H9 (cell line): ENCODE results near the gene DIP2C. TPM values are rescaled to one million over a fixed set of nuclear protein-coding genes. Genes with fewer than 3 reads are reported as not detected.

Experiments
- DNase-seq: peaks from one replicate; pipeline ENCODE4 v3.0.0-alpha.2; 2017
- H2AFZ ChIP-seq: one replicate; pipeline ENCODE4 v1.6.1; 2013; ENCODE audit warnings: mild to moderate bottlenecking, low read length, control low read depth, moderate library complexity
- H2AK5ac ChIP-seq: 2 replicates; pipeline ENCODE4 v1.6.1; 2013; ENCODE audit warnings: low read length, control low read depth, mixed read lengths; ENCODE audit not compliant: insufficient read length
- H2BK120ac ChIP-seq: one replicate; pipeline ENCODE4 v1.6.1; 2013; ENCODE audit warnings: low read depth, mild to moderate bottlenecking, low read length, control low read depth, inconsistent platforms; ENCODE audit not compliant: poor library complexity, severe bottlenecking
- H2BK12ac ChIP-seq: 2 replicates; pipeline ENCODE4 v1.6.1; 2013; ENCODE audit warnings: low read length, control low read depth, mixed read lengths, low read depth; ENCODE audit not compliant: insufficient read length
- H2BK15ac ChIP-seq: 2 replicates; pipeline ENCODE4 v1.6.1; 2013; ENCODE audit warnings: low read depth, low read length, control low read depth
- H2BK20ac ChIP-seq: one replicate; pipeline ENCODE4 v1.6.1; 2013; ENCODE audit warnings: low read depth, mild to moderate bottlenecking, low read length, control low read depth, inconsistent platforms; ENCODE audit not compliant: poor library complexity, severe bottlenecking
- H2BK5ac ChIP-seq: 2 replicates; pipeline ENCODE4 v1.6.1; 2013; ENCODE audit warnings: low read length, control low read depth, mixed read lengths; ENCODE audit not compliant: insufficient read length
- H3K14ac ChIP-seq: 2 replicates; pipeline ENCODE4 v1.6.1; 2013; ENCODE audit warnings: low read length, control low read depth; ENCODE audit not compliant: insufficient read depth
- H3K18ac ChIP-seq: 2 replicates; pipeline ENCODE4 v1.6.1; 2013; ENCODE audit warnings: low read depth, mild to moderate bottlenecking, mixed read lengths, low read length, control low read depth; ENCODE audit not compliant: insufficient read length
- H3K23ac ChIP-seq: 2 replicates; pipeline ENCODE4 v1.6.1; 2013; ENCODE audit warnings: low read length, control low read depth, mixed read lengths, low read depth; ENCODE audit not compliant: insufficient read length
- H3K23me2 ChIP-seq: 2 replicates; pipeline ENCODE4 v1.6.1; 2013; ENCODE audit warnings: low read depth, mild to moderate bottlenecking, mixed read lengths, low read length, control low read depth; ENCODE audit not compliant: insufficient read length, poor library complexity, severe bottlenecking
- H3K27ac ChIP-seq: 2 replicates; pipeline ENCODE4 v1.5.1; 2013; ENCODE audit warnings: low read length, control low read depth, mixed read lengths, low read depth; ENCODE audit not compliant: insufficient read length
- H3K27me3 ChIP-seq: 2 replicates; pipeline ENCODE4 v1.6.1; 2013; ENCODE audit warnings: low read length, control low read depth, inconsistent platforms; ENCODE audit not compliant: insufficient read depth
- H3K4ac ChIP-seq: 2 replicates; pipeline ENCODE4 v1.6.1; 2013; ENCODE audit warnings: low read depth, mild to moderate bottlenecking, control low read depth, inconsistent platforms, low read length, moderate library complexity
- H3K4me1 ChIP-seq: 2 replicates; pipeline ENCODE4 v1.6.1; 2013; ENCODE audit warnings: low read length, control low read depth, inconsistent platforms; ENCODE audit not compliant: insufficient read depth
- H3K4me2 ChIP-seq: 2 replicates; pipeline ENCODE4 v1.6.1; 2013; ENCODE audit warnings: low read length, control low read depth, mixed read lengths; ENCODE audit not compliant: insufficient read length, insufficient read depth
- H3K56ac ChIP-seq: 2 replicates; pipeline ENCODE4 v1.6.1; 2013; ENCODE audit warnings: low read depth, mild to moderate bottlenecking, mixed read lengths, low read length, control low read depth; ENCODE audit not compliant: insufficient read length
- H3K79me1 ChIP-seq: 2 replicates; pipeline ENCODE4 v1.6.1; 2013; ENCODE audit warnings: low read depth, mild to moderate bottlenecking, moderate library complexity, low read length, control low read depth, inconsistent platforms; ENCODE audit not compliant: insufficient read depth, poor library complexity, severe bottlenecking
- H3K79me2 ChIP-seq: 2 replicates; pipeline ENCODE4 v1.6.1; 2013; ENCODE audit warnings: low read length, control low read depth, inconsistent platforms; ENCODE audit not compliant: insufficient read depth
- H3K9ac ChIP-seq: 2 replicates; pipeline ENCODE4 v1.6.1; 2013; ENCODE audit warnings: low read length, control low read depth, mixed read lengths; ENCODE audit not compliant: insufficient read length; ENCODE audit errors: extremely low read depth
- H3K9me3 ChIP-seq: one replicate; pipeline ENCODE4 v1.6.1; 2013; ENCODE audit warnings: low read depth, low read length, inconsistent platforms; ENCODE audit not compliant: control insufficient read depth
- H3T11ph ChIP-seq: one replicate; pipeline ENCODE4 v1.6.1; 2013; ENCODE audit warnings: mild to moderate bottlenecking, low read length, control low read depth, inconsistent platforms
- H4K20me1 ChIP-seq: one replicate; pipeline ENCODE4 v1.6.1; 2013; ENCODE audit not compliant: control insufficient read depth, insufficient read length, insufficient read depth
- H4K5ac ChIP-seq: 2 replicates; pipeline ENCODE4 v1.6.1; 2013; ENCODE audit warnings: low read depth, mild to moderate bottlenecking, mixed read lengths, low read length, control low read depth; ENCODE audit not compliant: insufficient read length
- H4K8ac ChIP-seq: replicated peaks from 2 replicates; pipeline ENCODE4 v1.6.1; 2013; ENCODE audit warnings: low read length, control low read depth, mixed read lengths, low read depth; ENCODE audit not compliant: insufficient read length
- H4K91ac ChIP-seq: 2 replicates; pipeline ENCODE4 v1.6.1; 2013; ENCODE audit warnings: low read depth, mild to moderate bottlenecking, moderate library complexity, mixed read lengths, low read length, control low read depth; ENCODE audit not compliant: insufficient read length
- H3K27ac Mint-ChIP-seq, 3 experiments: 2 replicates in 2 of 3; 3 replicates in 1 of 3; pipeline ENCODE4 v1.8.0; 2020 to 2021; ENCODE audit warnings: mixed read lengths in 3 of 3, mild to moderate bottlenecking in 1 of 3, moderate library complexity in 1 of 3
- H3K27me3 Mint-ChIP-seq: 2 replicates; pipeline ENCODE4 v1.8.0; 2021; ENCODE audit warnings: low read depth, mild to moderate bottlenecking, moderate library complexity, mixed read lengths
- H3K36me3 Mint-ChIP-seq, 3 experiments: 2 replicates in 2 of 3; 3 replicates in 1 of 3; pipeline ENCODE4 v1.8.0; 2020 to 2021; ENCODE audit warnings: low read depth in 3 of 3, mixed read lengths in 3 of 3; ENCODE audit not compliant: insufficient read depth in 1 of 3
- H3K4me1 Mint-ChIP-seq, 2 experiments: 2 replicates each; pipeline ENCODE4 v1.8.0; 2020; ENCODE audit warnings: mixed read lengths in 2 of 2
- H3K4me3 Mint-ChIP-seq, 2 experiments: 2 replicates in 1 of 2; 3 replicates in 1 of 2; pipeline ENCODE4 v1.8.0; 2020 to 2021; ENCODE audit warnings: mild to moderate bottlenecking in 2 of 2, mixed read lengths in 2 of 2, moderate library complexity in 1 of 2
- H3K9me3 Mint-ChIP-seq, 2 experiments: 2 replicates in 1 of 2; 3 replicates in 1 of 2; pipeline ENCODE4 v1.8.0; 2020; ENCODE audit warnings: mild to moderate bottlenecking in 2 of 2, mixed read lengths in 2 of 2, moderate library complexity in 1 of 2
- CTCF ChIP-seq: fragments of 200-600 bp; sonication (generic); conservative IDR thresholded peaks from 3 replicates; pipeline ENCODE4 v1.8.0; 2021; ENCODE audit warnings: antibody characterized with exemption, mild to moderate bottlenecking
- WGBS: extraction: QIAGEN DNeasy Blood & Tissue Kit; methylation state at CpG from one replicate; pipeline ENCODE4 v1.1.7; 2013; ENCODE audit warnings: missing lambda C conversion rate, low lambda C conversion rate, mixed read lengths; ENCODE audit not compliant: insufficient read length; ENCODE audit errors: extremely low coverage; 5-methylcytosine and 5-hydroxymethylcytosine counted together
- total RNA-seq: library from RNA; stranded (reverse); gene quantifications from 2 replicates; pipeline ENCODE4 v1.2.1, GENCODE V29; 2021

DIP2C gene
- total RNA-seq, 1 experiment from 2014 or later = 7.9 TPM

- no peaks in the 10 kb centered on the region for H3K27me3 Mint-ChIP-seq
- H2BK5ac ChIP-seq = no peak overlapping the region
- WGBS = no CpG with 5 or more reads among the region's 16 CpGs
- no peaks in the 10 kb centered on the region for H3K23me2 ChIP-seq
- TF ChIP-seq CTCF = no peak
- H3K18ac ChIP-seq = no peak overlapping the region
- no peak overlapping the region for H2BK12ac ChIP-seq
- no peaks in the 10 kb centered on the region for H4K20me1 ChIP-seq
- H3K23ac ChIP-seq = no peak overlapping the region
- no peak overlapping the region for H3K27ac ChIP-seq
- H4K8ac ChIP-seq = no peak overlapping the region
- no peak overlapping the region for H3T11ph ChIP-seq
- H3K4ac ChIP-seq = no peak overlapping the region
- H3K79me2 ChIP-seq = peaks cover 5% of the 10 kb centered on the region; the same call in 1 of the 2 replicates
- H4K91ac ChIP-seq = no peak overlapping the region
- H3K14ac ChIP-seq = no peak overlapping the region
- peaks cover 5 to 13% (median 6%) of the 10 kb centered on the region in 3 experiments; a peak in 6 of 7 replicates for H3K36me3 Mint-ChIP-seq
- peaks cover 0 to 9% of the 10 kb centered on the region in 2 experiments; a peak in 3 of 5 replicates for H3K9me3 Mint-ChIP-seq
- H2BK120ac ChIP-seq = no peak overlapping the region
- H3K4me1 Mint-ChIP-seq = peaks cover 16 to 18% of the 10 kb centered on the region in 2 experiments
- no peak overlapping the region for H3K9ac ChIP-seq
- no peak overlapping the region for H2AFZ ChIP-seq
- no peaks in the 10 kb centered on the region; the same call in 1 of the 2 replicates for H3K4me1 ChIP-seq
- no peak for DNase-seq
- no peak overlapping the region for H2BK15ac ChIP-seq
- H3K4me2 ChIP-seq = no peak overlapping the region
- H3K79me1 ChIP-seq = peaks cover 3% of the 10 kb centered on the region
- H2AK5ac ChIP-seq = no peak overlapping the region
- H3K27me3 ChIP-seq = no peaks in the 10 kb centered on the region
- H2BK20ac ChIP-seq = no peak overlapping the region
- H3K27ac Mint-ChIP-seq = peak overlapping the region; percentile 7 to 69 (median 9); a peak in 4 of 7 replicates
- H3K9me3 ChIP-seq = no peaks in the 10 kb centered on the region
- no peak overlapping the region for H3K56ac ChIP-seq
- H3K4me3 Mint-ChIP-seq = no peak overlapping the region
- no peak overlapping the region for H4K5ac ChIP-seq
Observed at GRCh38 chr10:642186-642890, 47.1 kb downstream of the DIP2C start.
